ENCODE measurements around the gene CREB3L2. TPM values are rescaled to one million over a fixed set of nuclear protein-coding genes. Genes with fewer than 3 reads are reported as not detected.

Gene CREB3L2
- polyA plus RNA-seq, 1 of the 3 experiments (the other 2 are of a cell fraction), result 22.9 TPM

DNA sequence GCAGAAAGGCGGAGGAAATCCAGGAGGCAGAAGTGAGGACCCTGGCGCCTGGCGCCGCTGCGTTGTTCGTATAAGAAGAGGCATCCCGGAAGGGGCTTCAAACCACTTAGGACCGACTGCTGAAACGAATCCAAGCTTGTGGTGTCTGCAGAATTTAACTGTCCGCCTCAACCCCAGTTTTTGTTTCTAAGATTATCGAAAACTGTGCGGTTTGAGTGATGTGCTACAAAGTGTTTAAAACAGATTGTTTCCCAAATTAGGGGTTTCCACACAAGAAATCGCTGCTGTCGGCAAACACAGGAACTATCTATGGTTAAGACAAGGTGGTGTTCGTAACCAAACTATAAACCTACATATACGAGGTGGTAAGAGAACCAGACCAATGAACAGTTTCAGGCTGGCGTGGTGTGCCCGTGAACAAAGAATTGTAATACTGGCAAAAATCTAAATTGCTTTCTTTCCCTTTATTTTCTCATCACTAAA is 154.3 kb downstream of the CREB3L2 start:
- no peaks in the 10 kb centered on the region for H3K9me3 ChIP-seq
- no peaks in the 10 kb centered on the region for H3K27me3 ChIP-seq (ENCODE audit: insufficient read depth)
- H3K79me2 ChIP-seq (ENCODE audit: insufficient read depth), result peaks cover 22% of the 10 kb centered on the region
- CTCF ChIA-PET, result interaction anchor here (0.9 to 4.2 kb wide), 9 partner anchors 27 to 240 kb away, joined by 3 to 27 read pairs (median 4); partner anchors contain the start of gene CREB3L2
- TF ChIP-seq, protein P1, sequence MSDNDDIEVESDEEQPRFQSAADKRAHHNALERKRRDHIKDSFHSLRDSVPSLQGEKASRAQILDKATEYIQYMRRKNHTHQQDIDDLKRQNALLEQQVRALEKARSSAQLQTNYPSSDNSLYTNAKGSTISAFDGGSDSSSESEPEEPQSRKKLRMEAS (IDR thresholded peaks at IDR 0.05; ENCODE audit: low read depth), result no peak
- TF ChIP-seq RFX5 (IDR thresholded peaks at IDR 0.05; ENCODE audit: low read length) (no peak), SIN3A (IDR thresholded peaks at IDR 0.05; ENCODE audit: borderline replicate concordance, low read depth, low read length) (no peak; the same call in 1 of the 2 replicates), GATA2 (CRISPR knock-in tag; IDR thresholded peaks at IDR 0.05) (0 out of 2 replicates have a peak, but pooled peaks have one; percentile 11), GABPA (IDR thresholded peaks at IDR 0.05; ENCODE audit: low read depth) (no peak), FOSL2 (IDR thresholded peaks at IDR 0.05; ENCODE audit: borderline replicate concordance, low read depth) (no peak), POLR2AphosphoS5 (IDR thresholded peaks at IDR 0.05; ENCODE audit: low read depth, low read length) (no peak), EZH2phosphoT487 (IDR thresholded peaks at IDR 0.05; ENCODE audit: borderline replicate concordance, low read depth) (no peak), ZBTB33 (IDR thresholded peaks at IDR 0.05; ENCODE audit: borderline replicate concordance, low read depth) (no peak), ELF1 (IDR thresholded peaks at IDR 0.05) (no peak), MXI1 (IDR thresholded peaks at IDR 0.05; ENCODE audit: low read depth, low read length) (no peak), SMC3 (IDR thresholded peaks at IDR 0.05; ENCODE audit: low read depth, low read length) (no peak), TAF1 (IDR thresholded peaks at IDR 0.05; ENCODE audit: borderline replicate concordance, low read depth, low read length) (no peak), EP300 (IDR thresholded peaks at IDR 0.05; ENCODE audit: borderline replicate concordance in 1 of 2, low read depth in 1 of 2, low read length in 1 of 2) (no peak), CHD2 (IDR thresholded peaks at IDR 0.05; ENCODE audit: low read length, partially characterized antibody) (peak; percentile 25)
- H3K4me2 ChIP-seq, result peak overlapping the region; percentile 84
- peak overlapping the region; percentile 72 to 82 for H3K4me3 ChIP-seq (ENCODE audit: low read depth in 2 of 2, low read length in 1 of 2)
- H3K27ac ChIP-seq (ENCODE audit: low read depth in 2 of 2, low read length in 1 of 2), result peak overlapping the region in 1 of 2 experiments; percentile 87; a peak in 2 of 4 replicates
- H3K9me2 ChIP-seq, result no peaks in the 10 kb centered on the region
- no peaks in the 10 kb centered on the region for H4K20me1 ChIP-seq (ENCODE audit: insufficient read depth)
- POLR2A ChIA-PET, result interaction anchor here (0.8 to 2.2 kb wide), 6 partner anchors 11 to 191 kb away, joined by 3 to 14 read pairs (median 4); partner anchors contain the start of gene CREB3L2
- H3K36me3 ChIP-seq (replicated peaks in 1 of 2; ENCODE audit: control insufficient read depth in 1 of 2, insufficient read depth in 2 of 2, low read length in 1 of 2), result peaks cover 3 to 7% of the 10 kb centered on the region in 2 experiments
- peaks cover 38% of the 10 kb centered on the region for H3F3A ChIP-seq (replicated peaks; ENCODE audit: insufficient read depth)
- peak overlapping the region; percentile 63; the same call in 1 of the 2 replicates for H3K9ac ChIP-seq
- H2AFZ ChIP-seq (ENCODE audit: low read depth), result peak overlapping the region; percentile 73
- peaks cover 14 to 27% of the 10 kb centered on the region in 2 experiments; a peak in 3 of 4 replicates for H3K4me1 ChIP-seq (ENCODE audit: control insufficient read depth in 1 of 2, insufficient read depth in 2 of 2, low read depth in 1 of 2, low read length in 1 of 2)
- 55% methylated on average over 18 of the region's 18 CpGs for WGBS (ENCODE audit: low lambda C conversion rate)
- DNase-seq, result no peak

Measured in SK-N-SH (cell line).